NCI-H1105 (cell line): ENCODE measurements around the gene SLC15A3.

Source experiments
- DNase-seq: peaks from one replicate; lab custom pipeline; 2025; lab: John Stamatoyannopoulos, UW

SLC15A3 gene

DNA sequence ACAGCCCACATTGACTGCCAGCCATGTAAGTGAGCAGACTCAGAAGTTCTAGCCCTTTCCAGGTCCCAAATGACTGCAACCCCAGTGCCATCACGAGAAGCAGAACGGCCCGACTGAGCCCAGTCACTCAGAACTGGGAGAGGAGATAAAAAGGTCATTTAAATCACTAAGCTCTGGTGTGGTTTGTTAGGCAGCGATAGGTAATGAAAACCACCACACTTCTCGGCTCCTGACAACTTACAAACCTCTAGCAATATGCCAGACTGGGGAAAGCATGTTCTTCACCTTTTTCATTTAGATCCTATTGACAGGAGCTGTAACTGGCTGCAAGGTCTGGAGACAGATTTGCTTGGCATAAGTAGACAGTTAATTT lies 6.7 kb downstream of the SLC15A3 start:
- no peak for DNase-seq

DNA sequence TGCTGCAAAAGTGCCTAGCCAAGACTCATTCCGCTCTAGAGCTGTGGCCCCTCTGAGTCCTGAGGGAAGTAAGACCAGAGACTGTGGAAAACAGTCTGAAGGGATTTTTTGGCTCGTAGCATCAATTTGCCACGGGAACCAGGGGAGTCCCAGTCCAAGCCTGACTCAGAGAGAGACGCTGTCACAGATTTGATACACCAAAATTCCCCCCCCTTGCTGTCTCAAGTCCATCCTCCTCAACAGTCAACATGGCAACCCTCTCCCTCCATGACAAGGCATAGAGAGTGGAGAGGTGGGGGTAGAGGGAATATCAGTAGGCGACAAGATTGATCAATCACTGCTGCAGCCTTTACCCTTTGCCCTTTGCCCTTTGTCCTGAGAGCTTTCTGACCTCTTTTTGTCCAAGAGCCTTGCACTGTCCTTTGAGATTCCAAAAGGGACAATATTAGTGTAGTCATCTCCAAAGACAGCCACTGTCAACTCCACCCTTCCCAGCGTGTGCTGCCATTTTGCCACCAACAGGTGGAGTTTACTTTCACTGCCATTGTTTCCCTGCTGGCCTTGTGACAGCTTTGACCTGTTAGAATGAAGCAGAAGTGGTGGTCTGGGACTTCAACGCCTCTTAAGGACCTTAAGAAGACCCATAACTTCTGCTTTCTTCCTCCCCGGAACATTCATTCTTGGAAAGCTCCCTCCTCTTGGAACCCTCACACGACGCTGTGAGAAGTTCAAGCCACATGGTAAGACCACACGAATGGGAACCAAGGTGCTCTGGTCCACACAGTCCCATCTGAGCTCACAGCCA lies 7.3 kb downstream of the SLC15A3 start:
- DNase-seq = no peak

DNA sequence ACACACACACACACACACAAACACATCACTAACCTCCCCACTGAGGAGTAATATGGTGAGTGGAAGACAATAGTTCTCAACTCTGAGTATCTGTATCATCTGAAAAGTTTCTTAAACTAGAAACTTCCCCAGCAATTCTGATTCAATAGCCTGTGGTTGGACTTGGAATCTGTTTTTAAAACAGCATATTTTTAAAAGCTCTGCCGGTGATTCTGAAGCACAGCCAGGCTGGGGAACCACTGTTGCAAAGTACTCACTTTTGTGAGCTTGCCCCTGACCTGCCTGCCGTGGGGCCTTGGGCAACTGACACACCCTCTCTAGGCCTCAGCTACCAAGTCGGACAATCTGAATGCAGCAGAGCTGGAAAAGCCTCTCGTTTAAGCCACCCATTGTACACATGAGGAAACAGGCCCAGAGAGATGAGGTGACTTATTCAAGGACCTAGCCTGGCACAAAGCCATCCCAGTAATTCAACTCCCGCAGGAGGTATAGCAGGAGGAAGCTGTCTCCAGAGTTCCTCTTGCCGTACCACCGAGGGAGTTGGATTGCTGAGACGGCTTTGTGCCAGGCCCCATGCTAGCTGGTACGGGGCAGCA lies 8.9 kb downstream of the SLC15A3 start:
- peak; percentile 57 for DNase-seq

DNA sequence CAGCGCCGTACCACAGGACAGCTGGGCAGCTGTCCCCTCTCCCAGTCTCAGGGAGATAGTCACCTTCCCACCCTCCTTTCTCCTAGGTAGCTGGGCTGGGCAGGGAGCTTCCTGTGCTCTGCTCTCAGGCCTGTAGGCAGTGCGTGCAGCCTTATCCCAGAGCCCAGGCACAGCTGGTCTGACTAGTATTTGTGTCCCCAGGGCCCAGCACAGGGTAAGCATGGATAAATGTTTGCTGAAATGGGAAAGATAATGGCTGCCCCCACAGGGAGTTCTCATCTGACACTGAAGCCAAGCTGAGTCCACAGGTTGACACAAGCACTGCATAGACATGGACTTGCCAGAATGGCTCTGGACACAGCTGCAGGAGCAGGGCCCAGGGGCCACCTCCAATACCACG lies 9.8 kb downstream of the SLC15A3 start:
- DNase-seq = no peak

DNA sequence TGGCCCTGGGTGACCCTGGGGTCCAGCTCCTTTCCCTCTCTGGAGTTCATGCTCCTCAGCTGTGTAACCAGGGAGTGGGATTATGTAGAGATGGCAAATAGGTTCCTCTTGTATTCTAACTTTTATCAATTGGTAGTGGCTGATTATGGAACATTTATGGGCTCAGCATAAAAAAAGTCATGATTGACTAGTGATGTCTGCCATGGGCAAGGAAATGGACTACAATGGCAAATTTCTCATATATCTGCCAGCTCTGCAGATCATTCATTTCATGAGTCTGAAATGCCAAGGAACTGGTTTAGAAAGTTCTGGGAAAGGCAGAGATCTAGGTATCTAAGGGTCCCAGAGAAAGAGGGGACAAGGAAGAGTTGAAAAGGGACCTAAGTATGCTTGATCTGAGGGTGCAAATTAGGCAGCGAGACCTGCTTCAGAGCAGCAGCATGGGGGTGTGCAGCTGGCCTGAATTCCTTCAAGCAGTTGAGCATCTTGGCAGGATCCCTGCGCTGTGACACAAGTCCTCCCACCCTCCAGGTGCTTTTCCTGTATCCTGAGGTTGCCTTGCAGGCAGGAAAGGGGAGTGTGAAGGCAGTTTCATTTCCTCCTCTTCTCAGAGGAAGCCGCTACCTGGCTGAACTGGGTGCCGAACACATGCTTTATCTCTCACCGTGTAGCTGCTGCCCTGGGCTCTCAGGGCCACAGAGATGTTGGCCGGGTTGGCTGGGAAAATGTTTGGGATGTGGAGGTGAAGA lies 10.4 kb downstream of the SLC15A3 start:
- no peak for DNase-seq

DNA sequence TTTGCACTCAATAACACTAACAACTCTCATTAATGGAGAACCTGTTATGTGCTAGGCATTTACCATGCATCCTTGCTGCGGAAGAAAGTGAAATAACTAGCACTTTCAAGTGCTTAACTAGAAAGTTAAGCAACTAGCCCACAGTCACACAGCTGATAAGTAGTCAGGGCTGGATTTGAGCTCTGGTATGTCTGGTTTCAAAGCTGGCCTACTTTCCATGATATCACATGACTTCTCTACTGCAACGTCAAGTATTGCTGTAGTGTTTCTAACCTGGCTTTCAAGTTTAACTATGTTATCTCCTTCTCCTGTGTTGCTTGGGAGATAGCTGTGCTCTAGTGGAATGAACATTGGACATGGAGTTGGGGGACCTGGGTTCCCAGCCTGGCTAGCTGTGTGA lies 12.1 kb downstream of the SLC15A3 start:
- no peak for DNase-seq

DNA sequence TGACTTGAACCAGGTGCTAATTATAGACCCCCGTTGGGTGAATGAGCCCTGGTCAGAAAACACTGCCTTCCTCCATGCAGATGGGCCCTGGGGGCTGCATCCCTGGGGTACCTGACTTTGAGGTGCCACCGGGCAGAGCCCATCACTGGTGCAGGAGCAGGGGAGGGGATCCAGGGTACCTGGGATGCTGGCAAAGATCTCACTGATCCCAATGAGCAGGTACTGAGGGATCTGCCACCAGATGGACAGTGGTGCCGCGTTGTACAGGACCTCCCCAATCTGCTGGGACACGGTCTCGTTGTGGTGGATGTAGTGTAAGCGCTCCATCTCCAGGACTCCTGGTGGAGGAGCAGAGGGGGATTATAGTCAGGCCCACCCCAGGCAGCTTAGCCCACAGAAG lies 12.7 kb downstream of the SLC15A3 start:
- DNase-seq = no peak

DNA sequence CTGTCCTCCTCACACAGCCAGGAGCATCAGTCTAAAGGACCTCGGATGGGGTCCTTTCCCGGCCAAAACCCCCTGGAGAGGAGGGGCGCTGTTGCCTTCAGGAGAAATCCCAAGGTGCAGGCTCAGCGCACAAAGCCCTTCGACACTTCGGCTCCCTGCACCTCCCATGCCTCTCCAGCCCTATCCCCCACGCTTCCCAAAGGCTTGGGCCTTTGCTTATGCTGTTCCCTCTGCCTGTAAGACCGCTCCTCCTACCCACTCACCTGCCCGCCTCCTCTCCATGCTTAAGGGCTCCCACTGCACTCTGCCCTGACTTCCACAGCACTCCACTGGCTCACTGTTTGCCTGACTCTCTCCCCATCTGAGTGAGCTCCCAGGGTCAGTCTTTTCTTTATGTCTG lies 13.5 kb downstream of the SLC15A3 start:
- no peak for DNase-seq

DNA sequence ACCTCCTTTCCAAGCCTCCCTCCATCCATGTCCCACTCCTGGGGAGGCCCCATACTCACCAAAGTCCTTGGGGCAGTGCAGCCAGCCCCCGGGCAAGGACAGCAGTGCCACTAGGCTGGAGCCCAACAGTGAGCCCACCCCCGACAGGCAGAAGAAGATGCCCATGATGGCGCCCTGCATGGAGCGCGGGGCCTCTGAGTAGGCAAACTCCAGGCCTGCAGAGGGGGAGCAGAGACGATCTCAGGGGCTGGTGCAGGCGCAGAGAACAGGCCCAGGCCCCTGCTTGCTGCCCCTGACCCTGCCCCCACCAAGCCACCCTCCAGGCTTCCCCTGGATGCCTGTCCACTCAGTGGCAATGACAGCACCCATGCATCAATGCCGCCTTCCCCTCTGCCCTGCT lies 14.2 kb downstream of the SLC15A3 start:
- DNase-seq = no peak

DNA sequence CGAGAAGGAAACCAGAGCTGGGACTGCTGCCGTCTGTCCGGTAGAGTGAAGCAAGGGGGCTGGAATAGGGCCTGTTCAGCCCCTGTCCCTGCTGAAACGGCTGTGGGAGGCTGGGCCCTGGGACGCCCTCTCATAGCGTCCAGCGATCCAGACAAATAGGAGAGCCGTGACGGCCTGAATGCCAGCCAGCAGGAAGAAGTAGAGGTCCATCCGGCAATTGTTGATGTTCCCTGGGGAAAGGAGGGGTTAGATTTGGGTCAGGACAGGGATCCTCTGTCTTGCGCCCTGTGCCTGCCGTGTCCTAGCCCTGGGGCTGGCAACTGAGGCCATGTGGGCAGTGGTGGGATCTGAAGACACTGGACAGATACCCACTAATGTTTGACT lies 14.8 kb downstream of the SLC15A3 start:
- no peak for DNase-seq

DNA sequence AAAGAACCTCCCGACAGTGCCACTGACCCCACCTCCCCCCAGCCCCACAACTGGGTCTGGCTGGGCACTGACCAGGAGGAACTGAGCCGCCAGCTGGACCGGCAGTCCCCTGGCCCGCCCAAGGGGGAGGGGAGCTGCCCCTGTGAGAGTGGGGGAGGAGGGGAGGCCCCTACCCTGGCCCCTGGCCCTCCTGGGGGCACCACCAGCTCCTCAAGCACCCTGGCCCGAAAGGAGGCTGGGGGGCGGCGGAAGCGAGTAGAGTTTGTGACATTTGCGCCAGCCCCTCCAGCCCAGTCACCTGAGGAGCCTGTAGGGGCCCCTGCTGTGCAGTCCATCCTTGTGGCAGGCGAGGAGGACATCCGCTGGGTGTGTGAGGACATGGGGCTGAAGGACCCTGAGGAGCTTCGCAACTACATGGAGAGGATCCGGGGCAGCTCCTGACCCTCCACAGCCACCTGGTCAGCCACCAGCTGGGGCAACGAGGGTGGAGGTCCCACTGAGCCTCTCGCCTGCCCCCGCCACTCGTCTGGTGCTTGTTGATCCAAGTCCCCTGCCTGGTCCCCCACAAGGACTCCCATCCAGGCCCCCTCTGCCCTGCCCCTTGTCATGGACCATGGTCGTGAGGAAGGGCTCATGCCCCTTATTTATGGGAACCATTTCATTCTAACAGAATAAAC lies 15.4 kb downstream of the SLC15A3 start:
- DNase-seq = no peak

DNA sequence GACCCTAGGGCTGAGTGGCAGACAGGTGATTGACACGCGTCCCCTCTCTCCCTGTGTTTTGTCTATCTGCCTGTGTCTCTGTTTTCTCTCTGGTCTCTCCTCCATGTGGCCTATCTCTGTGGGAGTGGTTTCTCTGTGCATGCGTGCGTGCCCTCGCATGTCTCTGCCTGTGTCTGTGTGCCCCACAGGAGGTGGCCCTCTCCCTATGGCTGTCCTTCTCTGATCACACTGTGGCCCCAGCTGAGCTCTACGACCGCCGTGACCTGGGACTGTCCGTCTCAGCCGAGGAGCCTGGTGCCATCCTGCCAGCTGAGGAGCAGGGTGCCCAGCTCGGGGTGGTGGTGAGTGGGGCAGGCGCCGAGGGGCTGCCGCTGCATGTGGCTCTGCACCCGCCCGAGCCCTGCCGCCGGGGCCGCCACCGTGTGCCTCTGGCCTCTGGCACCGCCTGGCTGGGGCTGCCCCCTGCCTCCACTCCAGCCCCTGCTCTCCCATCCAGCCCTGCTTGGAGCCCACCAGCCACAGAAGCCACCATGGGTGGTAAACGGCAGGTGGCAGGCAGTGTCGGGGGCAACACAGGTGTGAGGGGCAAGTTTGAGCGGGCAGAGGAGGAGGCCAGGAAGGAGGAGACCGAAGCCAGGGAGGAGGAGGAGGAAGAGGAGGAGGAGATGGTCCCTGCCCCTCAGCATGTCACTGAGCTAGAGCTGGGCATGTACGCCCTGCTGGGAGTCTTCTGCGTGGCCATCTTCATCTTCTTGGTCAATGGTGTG lies 16.1 kb downstream of the SLC15A3 start:
- no peak for DNase-seq

DNA sequence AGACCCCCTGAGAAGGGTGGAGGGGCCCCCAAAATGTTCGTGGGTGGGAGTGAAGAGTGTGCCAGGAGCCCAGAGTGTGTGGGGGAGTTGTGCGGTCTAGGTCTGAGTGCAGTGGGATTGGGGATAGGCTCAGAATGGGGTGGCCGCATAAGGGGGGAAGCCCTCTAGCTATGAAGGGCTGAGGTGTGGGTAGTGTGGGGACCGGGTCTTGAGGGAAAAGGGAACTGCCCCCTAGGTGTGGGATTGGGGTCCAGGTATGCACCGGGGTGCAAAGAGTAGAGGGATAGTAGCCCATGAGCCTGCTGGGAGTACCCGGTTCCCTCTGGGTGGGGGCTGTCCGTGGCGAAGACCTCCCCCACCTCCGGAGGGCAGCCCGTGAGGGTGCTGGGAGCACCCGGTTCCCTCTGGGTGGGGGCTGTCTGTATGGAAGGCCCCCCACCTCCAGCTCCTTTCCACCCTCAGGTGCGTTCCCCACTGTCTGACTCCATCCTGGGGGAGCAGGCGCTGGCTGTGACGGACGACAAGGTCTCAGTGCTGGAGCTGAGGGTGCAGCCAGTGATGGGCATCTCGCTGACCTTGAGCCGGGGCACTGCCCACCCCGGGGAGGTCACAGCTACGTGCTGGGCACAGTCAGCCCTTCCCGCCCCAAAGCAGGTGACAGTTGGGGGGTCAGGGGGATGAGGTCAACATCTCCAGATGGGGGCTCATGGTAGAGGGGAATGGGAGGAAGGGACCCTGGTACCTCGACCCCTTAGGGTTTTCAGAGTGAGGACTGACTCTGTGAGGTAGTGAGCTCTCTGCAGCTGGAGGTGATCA lies 17.0 kb downstream of the SLC15A3 start:
- DNase-seq = no peak

DNA sequence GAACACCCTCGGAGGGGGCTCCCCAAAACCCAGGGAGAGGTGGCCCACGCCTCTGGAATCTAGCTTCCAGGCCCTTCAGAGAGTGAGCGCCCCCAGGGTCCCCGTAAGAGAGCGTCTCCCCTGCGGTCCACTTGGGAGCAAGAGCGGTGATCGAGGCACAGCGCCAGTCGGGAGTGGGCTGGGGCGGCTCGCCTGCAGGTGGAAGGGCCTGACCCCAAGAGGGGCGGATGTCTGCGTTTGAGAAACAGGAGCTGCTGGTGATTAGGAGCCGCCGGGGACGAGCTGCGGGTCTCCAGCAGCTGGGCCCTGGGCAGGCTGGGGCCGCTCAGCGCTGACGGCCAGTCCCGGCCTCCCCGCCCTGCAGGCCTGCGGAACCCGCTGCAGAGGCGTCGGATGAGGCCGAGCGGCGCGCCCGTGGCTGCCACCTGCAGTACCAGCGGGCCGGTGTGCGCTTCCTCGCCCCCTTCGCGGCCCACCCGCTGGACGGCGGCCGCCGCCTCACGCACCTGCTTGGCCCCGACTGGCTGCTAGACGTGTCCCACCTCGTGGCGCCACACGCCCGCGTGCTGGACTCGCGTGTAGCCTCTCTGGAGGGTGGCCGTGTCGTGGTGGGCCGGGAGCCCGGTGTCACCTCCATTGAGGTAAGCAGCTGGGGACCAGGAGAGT lies 17.7 kb downstream of the SLC15A3 start:
- DNase-seq = no peak

DNA sequence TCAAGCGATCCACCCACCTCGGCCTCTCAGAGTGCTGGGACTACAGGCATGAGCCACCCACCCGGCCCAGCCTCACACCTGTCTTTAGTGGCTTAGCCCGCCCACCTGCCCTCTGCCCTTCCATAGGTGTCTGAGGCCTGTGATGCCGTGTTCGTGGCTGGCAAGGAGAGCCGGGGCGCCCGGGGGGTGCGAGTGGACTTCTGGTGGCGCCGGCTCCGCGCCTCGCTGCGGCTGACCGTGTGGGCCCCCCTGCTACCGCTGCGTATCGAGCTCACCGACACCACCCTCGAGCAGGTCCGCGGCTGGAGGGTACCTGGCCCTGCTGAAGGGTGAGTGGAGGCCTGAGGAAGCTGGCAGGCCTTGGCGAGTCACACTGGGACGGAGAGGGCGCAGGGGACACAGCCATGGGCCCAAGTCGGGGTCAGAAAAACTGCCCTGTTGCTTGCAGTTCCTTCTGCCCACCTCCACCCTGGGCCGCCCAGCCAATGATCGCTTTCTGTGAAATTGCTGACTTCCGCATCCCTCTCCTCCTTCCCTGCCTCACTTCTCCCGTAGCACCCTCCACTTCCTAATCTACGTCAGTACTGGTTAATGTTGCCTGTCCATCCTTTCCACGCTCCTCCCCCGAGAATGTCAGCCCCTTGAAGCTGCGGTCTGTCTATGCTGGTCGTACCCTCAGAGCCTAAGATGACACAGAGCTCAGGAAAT lies 18.4 kb downstream of the SLC15A3 start:
- no peak for DNase-seq

DNA sequence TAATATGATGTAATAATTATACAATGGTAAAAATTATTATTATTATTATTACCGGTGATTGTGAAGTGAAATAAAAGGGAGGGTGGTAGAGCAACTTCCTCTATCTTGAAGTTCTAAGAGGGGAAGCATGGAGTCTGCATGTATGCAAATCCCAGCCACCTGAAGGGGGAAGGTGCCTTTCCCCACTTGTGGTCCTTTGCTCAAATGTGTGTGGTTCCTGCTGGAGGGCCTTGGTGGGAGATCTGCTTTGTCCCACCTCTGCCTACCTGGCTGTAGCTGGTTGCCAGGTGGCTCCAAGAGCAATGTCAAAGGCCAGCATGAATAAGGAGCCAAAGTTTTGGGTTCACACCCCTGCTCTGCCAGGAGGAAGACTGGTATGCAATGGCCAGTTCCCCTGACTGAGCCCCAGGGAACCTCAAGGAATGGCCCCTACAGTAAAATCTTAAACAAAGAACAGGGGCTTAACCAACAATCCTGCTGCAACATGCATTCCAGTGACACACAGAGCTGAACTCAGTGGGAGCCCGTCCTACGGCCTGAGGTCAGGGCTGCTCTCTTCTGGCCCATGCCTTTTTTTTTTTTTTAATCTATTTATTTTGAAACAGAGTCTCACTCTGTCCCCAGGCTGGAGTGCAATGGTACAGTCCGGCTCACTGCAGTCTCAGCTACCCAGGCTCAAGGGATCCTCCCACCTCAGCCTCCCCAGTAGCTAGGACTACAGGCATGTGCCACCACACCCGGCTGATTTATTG lies 19.2 kb downstream of the SLC15A3 start:
- no peak for DNase-seq

DNA sequence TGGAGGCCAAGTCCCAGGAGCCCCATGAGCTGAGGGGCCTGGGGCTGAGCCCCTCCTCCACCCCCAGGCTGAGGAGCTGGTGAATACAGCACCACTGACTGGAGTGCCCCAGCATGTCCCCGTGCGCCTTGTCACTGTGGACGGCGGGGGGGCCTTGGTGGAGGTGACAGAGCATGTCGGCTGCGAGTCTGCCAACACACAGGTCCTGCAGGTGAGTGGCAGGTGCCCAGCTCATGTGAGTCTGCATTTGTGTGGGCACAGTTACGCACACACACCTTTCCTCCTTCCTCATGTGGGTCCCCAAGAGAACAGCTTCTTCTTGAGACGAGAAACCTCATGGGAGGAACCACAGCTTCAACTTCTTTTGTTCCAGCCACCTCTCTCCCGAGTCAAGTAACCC lies 20.1 kb downstream of the SLC15A3 start:
- no peak for DNase-seq

DNA sequence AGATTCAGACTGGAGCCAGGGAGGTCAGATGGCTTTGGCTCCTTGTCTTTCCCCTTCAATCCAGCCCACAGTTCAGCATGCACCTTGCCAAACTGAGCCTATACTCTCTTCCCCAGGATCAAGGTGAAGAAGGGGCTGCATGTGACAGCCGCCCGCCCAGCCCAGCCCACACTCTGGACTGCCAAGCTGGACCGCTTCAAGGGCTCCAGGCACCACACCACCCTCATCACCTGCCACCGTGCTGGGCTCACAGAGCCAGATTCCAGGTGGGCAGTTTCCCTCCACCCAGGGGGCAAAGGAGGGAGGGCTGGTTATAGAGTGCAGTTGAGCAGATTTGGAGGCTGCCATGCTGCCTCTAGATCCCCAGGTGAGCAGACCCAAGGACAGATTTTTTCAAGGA lies 21.6 kb downstream of the SLC15A3 start:
- no peak for DNase-seq

DNA sequence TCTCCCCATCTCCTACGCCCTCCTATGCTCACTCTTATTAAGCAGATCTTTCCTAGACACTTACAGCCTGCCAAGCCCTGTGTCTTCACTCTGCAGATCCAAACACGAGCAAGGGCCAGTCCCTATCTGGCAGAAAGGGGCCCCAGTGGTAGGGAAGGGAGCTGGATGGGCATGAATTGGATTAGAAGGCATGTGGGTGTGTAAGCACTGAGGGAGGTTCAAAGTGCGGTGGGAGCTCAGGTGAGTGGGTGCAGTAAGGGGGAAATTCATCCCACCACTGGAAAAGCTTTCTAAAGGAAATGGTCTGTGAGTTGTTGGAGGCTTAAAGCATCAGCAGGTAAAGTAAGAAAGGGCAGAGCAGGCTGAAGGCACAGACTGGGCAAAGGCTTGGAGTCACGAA lies 22.2 kb downstream of the SLC15A3 start:
- no peak for DNase-seq
